Measurements from ENCODE around the gene ICAM4.

DNA sequence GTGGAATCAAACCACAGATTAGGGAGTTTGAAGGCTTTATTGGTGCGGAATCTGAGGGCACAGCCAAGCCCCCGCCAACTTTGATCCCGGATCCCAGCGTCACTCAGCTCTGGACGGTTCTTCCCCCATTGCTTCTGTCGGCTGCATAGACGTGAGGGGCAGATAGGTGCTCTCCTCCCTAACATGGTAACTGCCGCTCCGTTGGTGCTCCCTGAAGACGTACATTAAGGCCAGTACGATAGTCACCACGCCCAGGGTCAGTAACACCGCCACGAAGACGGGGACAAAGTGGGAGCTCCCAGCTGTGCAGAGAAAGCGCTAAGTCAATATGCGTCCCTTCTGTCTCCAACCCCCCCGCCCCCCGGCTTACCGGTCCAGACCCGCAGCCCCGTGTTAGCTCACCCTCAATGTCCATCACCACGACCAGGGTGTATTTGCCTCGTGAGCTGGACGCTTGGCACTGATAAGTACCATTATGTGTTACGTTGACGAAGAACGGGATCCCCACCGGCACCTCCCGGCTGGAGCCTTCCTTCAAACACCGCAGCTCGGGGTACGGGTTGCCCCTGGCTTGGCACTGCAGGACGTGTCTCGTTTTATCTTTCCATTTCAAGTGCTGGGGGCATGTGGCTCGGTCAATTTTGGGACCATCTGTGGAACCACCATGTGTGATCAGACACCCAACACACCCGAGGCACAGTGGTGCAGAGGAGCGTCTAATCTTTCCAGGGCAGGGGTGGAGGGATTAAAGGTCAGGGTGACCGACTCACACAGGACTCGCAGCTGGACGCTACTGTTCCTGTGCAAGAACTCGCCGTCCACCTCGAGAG is 47.2 kb downstream of the ICAM4 start:
- no peak for TF ChIP-seq POLR2A (IDR thresholded peaks at IDR 0.05)
- TF ChIP-seq CTCF (IDR thresholded peaks at IDR 0.05), result no peak

Measured in tibial nerve (tissue), 3 donors.